Upper lobe of left lung (tissue), 6 donors: ENCODE data around the gene SCFD2. TPM values are rescaled to one million over a fixed set of nuclear protein-coding genes. Genes with fewer than 3 reads are reported as not detected.
"Not testable (repeated sequence)": the region's sequence is repeated elsewhere in the genome, so short reads cannot be mapped to it uniquely, and the experiment has no call there.

Experiments
- ATAC-seq, 2 donors: fragments of 200-7000 bp; cut with Tn5 transposase; one replicate each; pipeline ENCODE4 v1.9.1; 2022; ENCODE audit warnings: mild to moderate bottlenecking in 2 of 2, moderate library complexity in 2 of 2; ENCODE audit not compliant: low FRiP score in 2 of 2
- DNase-seq, 2 donors: peaks; one replicate each; pipeline ENCODE4 v3.0.0-alpha.2; 2019 to 2020
- H3K27ac ChIP-seq, 4 donors: fragments of 200-600 bp; sonication (generic); one replicate each; pipeline ENCODE4 v1.5.1; 2016 to 2019
- H3K27me3 ChIP-seq, 4 donors: fragments of 200-600 bp; sonication (generic); one replicate each; pipeline ENCODE4 v1.5.1; 2017 to 2019
- H3K36me3 ChIP-seq, 4 donors: fragments of 200-600 bp; sonication (generic); one replicate each; pipeline ENCODE4 v1.5.1; 2016 to 2019
- H3K4me1 ChIP-seq, 4 donors: fragments of 200-600 bp; sonication (generic); one replicate each; pipeline ENCODE4 v1.5.1; 2018 to 2019
- H3K4me3 ChIP-seq, 4 donors: fragments of 200-600 bp; sonication (generic); one replicate each; pipeline ENCODE4 v1.5.1; 2017 to 2019; ENCODE audit warnings: mild to moderate bottlenecking in 2 of 4, moderate library complexity in 1 of 4
- H3K9me3 ChIP-seq, 4 donors: fragments of 200-600 bp; sonication (generic); one replicate each; pipeline ENCODE4 v1.5.1; 2018 to 2019
- CTCF ChIP-seq, 6 experiments: fragments of 450-650 bp in 4 of 6; fragments of 200-600 bp in 2 of 6; sonication (generic) in 2 of 6; IDR thresholded peaks; one replicate each; pipeline ENCODE4 v1.5.1; 2016 to 2019; ENCODE audit warnings: antibody characterized with exemption in 6 of 6
- EP300 ChIP-seq, 4 donors: sonication (generic); formaldehyde crosslinking; IDR thresholded peaks; one replicate each; pipeline ENCODE4 v1.5.1; 2017; ENCODE audit warnings: antibody characterized with exemption in 4 of 4, control low read depth in 2 of 4
- POLR2A ChIP-seq, 4 donors: fragments of 450-650 bp; IDR thresholded peaks; one replicate each; pipeline ENCODE4 v1.5.1; 2016 to 2017; ENCODE audit warnings: antibody characterized with exemption in 4 of 4, mild to moderate bottlenecking in 2 of 4
- POLR2AphosphoS5 ChIP-seq, 2 donors: sonication (generic); formaldehyde crosslinking; IDR thresholded peaks; one replicate each; pipeline ENCODE4 v1.5.1; 2017; ENCODE audit warnings: antibody characterized with exemption in 2 of 2
- WGBS, 2 donors: methylation state at CpG; one replicate each; pipeline ENCODE4 v1.1.5; 2017 to 2018; 5-methylcytosine and 5-hydroxymethylcytosine counted together
- total RNA-seq, 6 donors: library from RNA; depleted of rRNA in 4 of 6; stranded (reverse); fragments of >200 nt in 4 of 6; gene quantifications; one replicate each; pipeline versions ENCODE4 v1.1.0 to v1.2.1, GENCODE V29; 2016 to 2021
- donor health status: DM: no; HTN: no; CAD: no; lungs with moderate emphysema.
- donor health status: DM: no; HTN: yes; CAD: no; lungs with severe emphysema.

SCFD2 gene
- total RNA-seq, 6 donors from 2014 or later = 15.2 to 33.5 (median 20.0) TPM

- no peak overlapping the region for H3K4me3 ChIP-seq
- no peaks in the 10 kb centered on the region for H3K36me3 ChIP-seq
- 91 to 94% methylated on average over 1 of the region's 1 CpG for WGBS, 2 donors
- TF ChIP-seq CTCF (IDR thresholded peaks at IDR 0.05) (no peak), POLR2AphosphoS5 (IDR thresholded peaks at IDR 0.05) (no peak), POLR2A (IDR thresholded peaks at IDR 0.05) (no peak)
- no peak for DNase-seq
- no peaks in the 10 kb centered on the region for H3K4me1 ChIP-seq
- ATAC-seq = no peak
- H3K27me3 ChIP-seq = no peaks in the 10 kb centered on the region
- no peaks in the 10 kb centered on the region for H3K9me3 ChIP-seq
- H3K27ac ChIP-seq = no peak overlapping the region
Measured at GRCh38 chr4:53228036-53228435, 137.8 kb downstream of the SCFD2 start.

GRCh38 chr4:53227451-53227850, 138.4 kb downstream of the SCFD2 start:
- Histone ChIP-seq H3K27me3 (no peaks in the 10 kb centered on the region), H3K36me3 (no peaks in the 10 kb centered on the region), H3K4me3 (no peak overlapping the region), H3K4me1 (no peaks in the 10 kb centered on the region), H3K9me3 (no peaks in the 10 kb centered on the region), H3K27ac (no peak overlapping the region)
- TF ChIP-seq CTCF (IDR thresholded peaks at IDR 0.05) (no peak), POLR2A (IDR thresholded peaks at IDR 0.05) (no peak), EP300 (IDR thresholded peaks at IDR 0.05) (no peak), POLR2AphosphoS5 (IDR thresholded peaks at IDR 0.05) (no peak)
- DNase-seq (no peak), ATAC-seq (no peak)
- WGBS, 2 donors = 79 to 80% methylated on average over 3 of the region's 3 CpGs

- no peak for TF ChIP-seq EP300 (IDR thresholded peaks at IDR 0.05)
- TF ChIP-seq POLR2A (IDR thresholded peaks at IDR 0.05) = no peak
- no peak for TF ChIP-seq CTCF (IDR thresholded peaks at IDR 0.05)
- TF ChIP-seq POLR2AphosphoS5 (IDR thresholded peaks at IDR 0.05) = no peak
- no peak overlapping the region for H3K27ac ChIP-seq
- H3K27me3 ChIP-seq = no peaks in the 10 kb centered on the region
- H3K36me3 ChIP-seq = no peaks in the 10 kb centered on the region
- H3K9me3 ChIP-seq = no peaks in the 10 kb centered on the region
- ATAC-seq (no peak), DNase-seq (no peak)
- H3K4me3 ChIP-seq = no peak overlapping the region
- H3K4me1 ChIP-seq = no peaks in the 10 kb centered on the region
- WGBS, 2 donors = 92 to 98% methylated on average over 3 of the region's 3 CpGs
Measured at GRCh38 chr4:53221832-53222480, 143.9 kb downstream of the SCFD2 start.

- H3K36me3 ChIP-seq, H3K4me3 ChIP-seq, H3K27me3 ChIP-seq, H3K4me1 ChIP-seq, H3K9me3 ChIP-seq, ATAC-seq, H3K27ac ChIP-seq: not testable (repeated sequence)
- 95 to 99% methylated on average over 16 of the region's 16 CpGs for WGBS, 2 donors
- DNase-seq = peak in 1 of 2 donors; percentile 71
Measured at GRCh38 chr4:53219148-53219547, 146.7 kb downstream of the SCFD2 start.

- Histone ChIP-seq H3K27me3 (no peaks in the 10 kb centered on the region), H3K4me3 (no peak overlapping the region), H3K9me3 (no peaks in the 10 kb centered on the region), H3K4me1 (no peaks in the 10 kb centered on the region), H3K27ac (no peak overlapping the region), H3K36me3 (no peaks in the 10 kb centered on the region)
- 81 to 91% methylated on average over 3 of the region's 3 CpGs for WGBS, 2 donors
- no peak for TF ChIP-seq CTCF (IDR thresholded peaks at IDR 0.05)
- TF ChIP-seq EP300 (IDR thresholded peaks at IDR 0.05) = no peak
- TF ChIP-seq POLR2AphosphoS5 (IDR thresholded peaks at IDR 0.05) = no peak
- TF ChIP-seq POLR2A (IDR thresholded peaks at IDR 0.05) = no peak
- ATAC-seq (no peak), DNase-seq (no peak)
Measured at GRCh38 chr4:53208753-53209152, 157.1 kb downstream of the SCFD2 start.
